ENCODE data around the gene SNTN. TPM values are rescaled to one million over a fixed set of nuclear protein-coding genes. Genes with fewer than 3 reads are reported as not detected.

SNTN gene
- total RNA-seq, 4 donors from 2014 or later: not detected

DNA sequence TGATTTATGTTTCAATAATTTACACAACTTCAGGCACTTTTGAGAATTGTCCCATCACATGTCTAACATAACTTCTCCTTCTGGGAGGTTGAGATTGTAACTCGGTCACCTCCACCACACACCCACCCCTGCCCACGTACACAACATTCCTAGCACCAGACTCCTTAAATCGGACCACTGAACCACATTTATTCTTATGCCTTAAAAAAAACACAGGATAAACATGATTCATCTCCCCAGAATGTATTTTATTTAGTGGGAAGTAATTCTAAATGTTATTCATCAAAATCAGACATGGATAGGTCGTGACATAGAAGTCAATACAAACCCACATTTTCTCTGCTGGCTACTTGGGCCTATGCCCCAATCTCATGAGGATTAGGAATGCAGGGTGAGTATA is 3.0 kb downstream of the SNTN start:
- no peak for TF ChIP-seq POLR2A (IDR thresholded peaks at IDR 0.05)
- no peak for TF ChIP-seq EP300 (IDR thresholded peaks at IDR 0.05)
- TF ChIP-seq CTCF (IDR thresholded peaks at IDR 0.05): no peak
- Histone ChIP-seq H3K27ac (no peak overlapping the region), H3K4me3 (no peak overlapping the region), H3K36me3 (no peaks in the 10 kb centered on the region), H3K9me3 (no peaks in the 10 kb centered on the region), H3K27me3 (no peaks in the 10 kb centered on the region), H3K4me1 (peaks cover 0 to 4% (median 0%) of the 10 kb centered on the region in 4 donors)
- no peak for DNase-seq (ENCODE audit: low spot score in 2 of 2)
- WGBS, 2 donors: 59 to 60% methylated on average over 4 of the region's 4 CpGs

GRCh38 chr3:63656786-63657185 is 4.3 kb downstream of the SNTN start:
- TF ChIP-seq CTCF (IDR thresholded peaks at IDR 0.05): no peak
- no peak for TF ChIP-seq POLR2A (IDR thresholded peaks at IDR 0.05)
- TF ChIP-seq EP300 (IDR thresholded peaks at IDR 0.05): no peak
- Histone ChIP-seq H3K27me3 (no peaks in the 10 kb centered on the region), H3K36me3 (no peaks in the 10 kb centered on the region), H3K9me3 (no peaks in the 10 kb centered on the region), H3K27ac (no peak overlapping the region), H3K4me1 (peaks cover 0 to 4% (median 0%) of the 10 kb centered on the region in 4 donors), H3K4me3 (no peak overlapping the region)
- DNase-seq (ENCODE audit: low spot score in 2 of 2): no peak
- 66 to 71% methylated on average over 6 of the region's 6 CpGs for WGBS, 2 donors

DNA sequence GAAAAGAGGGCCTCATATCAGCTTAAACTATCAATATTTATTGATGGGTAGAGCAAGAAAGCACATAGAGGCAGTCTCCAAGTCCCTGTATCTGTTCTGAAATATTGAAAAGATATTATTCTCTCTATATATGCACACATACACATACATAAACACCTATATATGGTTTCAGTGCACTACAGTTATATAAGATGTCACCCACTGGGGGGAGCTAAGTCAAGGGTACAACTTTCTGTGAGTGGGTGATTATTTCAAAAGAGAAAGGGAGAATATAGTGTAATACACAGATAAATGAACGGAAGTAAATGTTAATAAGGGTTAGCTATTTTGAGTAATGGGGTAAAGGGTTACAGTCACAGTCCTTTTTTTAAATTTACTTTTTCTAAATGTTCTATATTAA is 8.8 kb downstream of the SNTN start:
- WGBS, 2 donors: 56 to 58% methylated on average over 1 of the region's 1 CpG
- DNase-seq (ENCODE audit: low spot score in 2 of 2): no peak
- Histone ChIP-seq H3K4me3 (no peak overlapping the region), H3K9me3 (no peaks in the 10 kb centered on the region), H3K27ac (no peak overlapping the region), H3K27me3 (no peaks in the 10 kb centered on the region), H3K4me1 (peaks cover 0 to 4% (median 0%) of the 10 kb centered on the region in 4 donors), H3K36me3 (no peaks in the 10 kb centered on the region)
- no peak for TF ChIP-seq EP300 (IDR thresholded peaks at IDR 0.05)

- 75 to 86% methylated on average over 4 of the region's 4 CpGs for WGBS, 2 donors
- H3K4me3 ChIP-seq: no peak overlapping the region
- no peak overlapping the region for H3K27ac ChIP-seq
- DNase-seq (ENCODE audit: low spot score in 2 of 2): no peak
- H3K9me3 ChIP-seq: no peaks in the 10 kb centered on the region
- no peaks in the 10 kb centered on the region for H3K36me3 ChIP-seq
- no peaks in the 10 kb centered on the region for H3K27me3 ChIP-seq
- H3K4me1 ChIP-seq: peaks cover 0 to 4% (median 0%) of the 10 kb centered on the region in 4 donors
- no peak for TF ChIP-seq EP300 (IDR thresholded peaks at IDR 0.05)
- no peak for TF ChIP-seq CTCF (IDR thresholded peaks at IDR 0.05)
Observed at GRCh38 chr3:63662011-63662410, 9.5 kb downstream of the SNTN start.

DNA sequence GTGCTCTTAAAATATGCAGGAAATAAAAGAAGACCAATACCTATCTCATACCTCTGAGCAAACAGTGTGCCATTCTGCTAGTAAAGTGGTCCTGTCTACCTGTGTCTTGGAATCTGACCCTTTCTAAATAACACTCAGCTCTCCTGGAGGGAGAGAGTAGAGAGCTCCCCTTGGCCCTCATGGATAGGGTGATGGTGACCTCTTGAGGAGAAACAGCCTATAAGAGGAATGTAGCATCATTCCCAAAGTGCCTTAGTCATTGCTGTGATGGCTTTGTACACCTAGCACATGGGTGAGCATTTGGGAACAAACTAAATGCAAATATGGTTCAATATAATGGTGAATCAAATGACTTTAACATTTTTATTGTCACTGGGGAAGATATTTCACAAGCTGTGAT is 10.0 kb downstream of the SNTN start:
- TF ChIP-seq POLR2A (IDR thresholded peaks at IDR 0.05): no peak
- TF ChIP-seq EP300 (IDR thresholded peaks at IDR 0.05): no peak
- TF ChIP-seq CTCF (IDR thresholded peaks at IDR 0.05): no peak
- Histone ChIP-seq H3K9me3 (no peaks in the 10 kb centered on the region), H3K27ac (no peak overlapping the region), H3K27me3 (no peaks in the 10 kb centered on the region), H3K4me1 (no peaks in the 10 kb centered on the region), H3K36me3 (no peaks in the 10 kb centered on the region), H3K4me3 (no peak overlapping the region)
- DNase-seq (ENCODE audit: low spot score in 2 of 2): no peak

- H3K27ac ChIP-seq: no peak overlapping the region
- TF ChIP-seq POLR2A (IDR thresholded peaks at IDR 0.05) (no peak), CTCF (IDR thresholded peaks at IDR 0.05) (no peak), EP300 (IDR thresholded peaks at IDR 0.05) (no peak)
- WGBS, 2 donors: 89 to 94% methylated on average over 7 of the region's 7 CpGs
Observed at GRCh38 chr3:63670544-63670943, 18.1 kb downstream of the SNTN start.

More at GRCh38 chr3:63670544-63670943, 18.1 kb downstream of the SNTN start:
- Histone ChIP-seq H3K27me3 (no peaks in the 10 kb centered on the region), H3K4me3 (no peak overlapping the region), H3K4me1 (no peaks in the 10 kb centered on the region), H3K9me3 (no peaks in the 10 kb centered on the region), H3K36me3 (no peaks in the 10 kb centered on the region)
- DNase-seq (ENCODE audit: low spot score in 2 of 2): no peak
